Panc1 (cell line): ENCODE measurements around the gene SMURF1. TPM values are rescaled to one million over a fixed set of nuclear protein-coding genes. Genes with fewer than 3 reads are reported as not detected.

Experiments used
- ATAC-seq: fragments of 200-7000 bp; cut with Tn5 transposase; 2 replicates; pipeline ENCODE4 v1.9.1; 2020; ENCODE audit warnings: mild to moderate bottlenecking, moderate library complexity
- BruUV-seq: library from RNA; stranded (reverse); fragments of 400-500 nt; replicated peaks from 2 replicates; lab custom pipeline; 2021; lab: Mats Ljungman, UMichigan
- CTCF ChIA-PET: fragments of 300-600 bp; sonication (Branson Sonifier 250); formaldehyde crosslinking; loops from one replicate; lab custom pipeline; 2022; ENCODE audit warnings: antibody characterized with exemption; lab: Charles Lee
- POLR2A ChIA-PET: fragments of 300-600 bp; sonication (Branson Sonifier 250); formaldehyde crosslinking; loops from one replicate; lab custom pipeline; 2022; ENCODE audit warnings: antibody characterized with exemption; lab: Charles Lee
- DNase-seq: peaks from one replicate; pipeline ENCODE4 v3.0.0-alpha.2; 2010; ENCODE audit warnings: low read depth, low spot score
- H3K27ac ChIP-seq: 2 replicates; pipeline ENCODE4 v1.5.1; 2011; ENCODE audit warnings: mild to moderate bottlenecking, low read length, inconsistent platforms
- H3K27me3 ChIP-seq: fragments of 200-500 bp; sonication (Bioruptor generic); 2 replicates; pipeline ENCODE4 v1.6.0; 2014; ENCODE audit warnings: low read length, inconsistent platforms; ENCODE audit not compliant: control insufficient read depth, insufficient read depth
- H3K36me3 ChIP-seq: fragments of 200-500 bp; sonication (Bioruptor generic); 2 replicates; pipeline ENCODE4 v1.5.1; 2014; ENCODE audit warnings: inconsistent platforms, mild to moderate bottlenecking, low read length, moderate library complexity; ENCODE audit not compliant: control insufficient read depth, insufficient read depth
- H3K4me1 ChIP-seq: 2 replicates; pipeline ENCODE4 v1.5.1; 2011; ENCODE audit warnings: inconsistent platforms, mild to moderate bottlenecking, low read length, moderate library complexity; ENCODE audit not compliant: control insufficient read depth, insufficient read depth
- H3K4me3 ChIP-seq, 2 experiments: 2 replicates each; pipeline ENCODE4 v1.5.1; 2011 to 2012; ENCODE audit warnings: low read depth in 2 of 2, low read length in 2 of 2, mild to moderate bottlenecking in 2 of 2, inconsistent platforms in 1 of 2, moderate library complexity in 1 of 2
- H3K9me3 ChIP-seq: fragments of 200-500 bp; sonication (Bioruptor generic); 2 replicates; pipeline ENCODE4 v1.5.1; 2014; ENCODE audit warnings: low read depth, mild to moderate bottlenecking, inconsistent platforms, low read length, moderate library complexity; ENCODE audit not compliant: control insufficient read depth, insufficient read depth
- POLR2AphosphoS5 ChIP-seq: IDR thresholded peaks from 2 replicates; pipeline ENCODE4 v1.6.1; 2012; ENCODE audit warnings: mild to moderate bottlenecking, low read depth, low read length, moderate library complexity
- SIN3A ChIP-seq: IDR thresholded peaks from 2 replicates; pipeline ENCODE4 v1.6.1; 2012; ENCODE audit warnings: low read depth, mild to moderate bottlenecking, low read length, moderate library complexity, borderline replicate concordance; ENCODE audit not compliant: insufficient read depth
- TCF7L2 ChIP-seq: IDR thresholded peaks from 2 replicates; pipeline ENCODE4 v1.6.1; 2011; ENCODE audit warnings: mild to moderate bottlenecking, low read depth, low read length, inconsistent platforms
- in situ Hi-C: cut with HindIII; loops from 2 replicates; pipeline ENCODE4 v1.10.0; 2016; ENCODE audit warnings: low sequenced_read_pairs, low pct_unique_long_range_greater_than_20kb
- intact Hi-C: fragments of 100-400 bp; cut with micrococcal nuclease; formaldehyde crosslinking; loops from one replicate; pipeline ENCODE4 v1.10.0; 2022; ENCODE audit not compliant: unreplicated experiment
- total RNA-seq: library from RNA; stranded (reverse); gene quantifications from one replicate; pipeline ENCODE4 v1.2.1, GENCODE V29; 2021; ENCODE audit not compliant: unreplicated experiment
- TF ChIP-seq, protein P1 (sequence below), 2 experiments: IDR thresholded peaks; 2 replicates each; pipeline ENCODE4 v1.6.1; 2011 to 2012; ENCODE audit warnings: low read depth in 2 of 2, control low read depth in 1 of 2, low read length in 1 of 2, mild to moderate bottlenecking in 1 of 2, moderate library complexity in 1 of 2; ENCODE audit not compliant: insufficient read depth in 1 of 2
- TF ChIP-seq, protein P2 (sequence below): fragments of 450-650 bp; IDR thresholded peaks from 2 replicates; pipeline ENCODE4 v1.5.1; 2017; ENCODE audit warnings: mild to moderate bottlenecking

SMURF1 gene
- total RNA-seq, 1 experiment from 2014 or later = 47.0 TPM

DNA sequence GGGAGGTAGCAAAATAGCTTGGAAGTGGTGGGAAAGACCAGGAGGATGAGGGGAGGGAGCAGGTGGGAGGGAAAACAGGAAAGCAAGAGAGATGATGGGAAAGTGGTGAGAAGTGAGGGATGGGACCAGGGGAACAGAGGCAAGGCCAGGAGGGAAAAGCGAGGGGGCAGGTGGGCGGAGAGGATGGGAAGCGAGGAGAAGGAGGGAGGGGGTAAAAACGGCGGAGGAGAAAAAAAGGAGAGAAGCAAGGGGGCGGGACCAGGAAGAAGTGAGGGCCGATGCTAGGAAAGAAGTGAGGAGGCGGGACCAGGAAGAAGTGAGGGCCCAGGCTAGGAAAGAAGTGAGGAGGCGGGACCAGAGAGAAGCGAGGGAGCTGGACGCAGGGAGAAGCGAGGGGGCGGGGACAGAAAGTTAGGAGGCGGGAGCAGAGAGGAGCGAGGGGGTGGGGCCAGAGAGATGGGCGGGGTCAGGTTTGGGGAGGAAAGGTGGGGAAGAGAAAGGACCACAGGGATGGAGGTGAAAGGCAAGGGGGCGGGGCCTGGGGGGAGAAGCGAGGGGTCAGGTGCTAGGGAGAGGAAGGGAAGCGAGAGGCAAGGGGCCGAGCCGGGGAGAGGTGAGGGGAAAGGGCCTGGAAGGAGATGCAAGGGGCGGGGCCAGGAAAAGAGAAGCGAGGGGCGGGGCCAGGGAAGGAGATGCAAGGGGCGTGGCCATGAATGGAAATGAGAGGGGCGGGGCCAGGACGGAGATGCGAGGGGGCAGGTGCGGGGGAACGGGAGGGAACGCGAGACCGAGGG, 984 bp downstream of the SMURF1 start:
- no TSS peak for BruUV-seq
- POLR2A ChIA-PET = interaction anchor here (0.6 to 0.7 kb wide), 2 partner anchors 125 to 209 kb away, joined by 3 read pairs; no protein-coding TSS in a partner anchor

DNA sequence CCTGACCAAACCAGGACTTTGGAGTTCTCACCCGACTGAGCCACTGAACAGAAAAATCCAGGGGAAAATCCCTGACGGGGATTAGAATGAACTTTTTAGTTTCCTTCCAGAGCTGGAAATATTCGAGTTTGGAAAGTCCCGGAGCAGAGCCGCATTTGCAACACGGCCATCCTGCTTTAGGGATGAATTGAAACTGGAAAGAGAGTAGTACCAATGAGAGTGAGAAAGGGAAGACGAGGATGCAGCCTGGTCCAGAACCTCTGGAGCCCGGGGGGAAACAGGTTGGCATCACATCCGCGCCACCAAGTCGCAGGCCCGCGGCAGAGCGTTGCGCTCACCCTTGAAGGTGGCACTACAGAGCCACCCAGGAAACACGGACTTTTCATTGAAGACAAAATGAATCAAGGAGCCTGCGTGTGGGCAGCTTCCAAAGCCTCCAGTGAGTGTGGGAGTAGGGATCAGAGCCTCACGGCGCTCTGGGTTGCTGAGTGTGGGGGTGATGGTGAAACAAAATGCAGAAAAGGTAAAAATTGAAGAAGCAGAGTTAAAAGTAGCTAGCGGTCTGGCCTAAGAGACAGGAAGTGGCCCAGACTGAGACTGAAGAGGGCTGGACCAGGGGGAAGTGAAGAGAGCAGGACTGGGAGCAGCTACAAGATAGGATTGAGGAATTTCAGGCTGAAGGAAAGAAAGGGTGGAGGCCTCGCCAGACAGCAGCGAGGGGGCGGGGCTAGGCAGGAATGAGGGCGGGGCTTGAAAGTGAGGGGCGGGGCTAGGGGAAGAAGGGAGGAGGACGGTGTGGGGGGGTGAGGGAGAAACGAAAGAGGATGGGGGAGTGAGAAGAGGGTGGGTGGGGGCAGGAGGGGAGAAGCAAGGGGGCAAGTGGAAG, 1.8 kb downstream of the SMURF1 start:
- BruUV-seq = no TSS peak
- Histone ChIP-seq H3K27me3 (no peaks in the 10 kb centered on the region), H3K36me3 (peaks cover 2% of the 10 kb centered on the region; the same call in 1 of the 2 replicates), H3K9me3 (no peaks in the 10 kb centered on the region), H3K27ac (peak overlapping the region; percentile 84), H3K4me3 (peak overlapping the region; percentile 52 to 72), H3K4me1 (peaks cover 44% of the 10 kb centered on the region)
- CTCF ChIA-PET = interaction anchor here (0.5 kb wide), 1 partner anchor 137 kb away, joined by 4 read pairs; no protein-coding TSS in a partner anchor
- DNase-seq = no peak
- intact Hi-C loops (no loop called here), in situ Hi-C loops (no loop called here)
- peak; percentile 63 for ATAC-seq
- POLR2A ChIA-PET = interaction anchor here (0.6 to 0.7 kb wide), 3 partner anchors 39 to 210 kb away, joined by 3 to 4 read pairs (median 3); no protein-coding TSS in a partner anchor
- no peak for TF ChIP-seq SIN3A
- 0 out of 2 replicates have a peak, but pooled peaks have one; percentile 34 for TF ChIP-seq POLR2AphosphoS5

More for the DNA sequence above, 984 bp downstream of the SMURF1 start:
- intact Hi-C loops = no loop called here
- CTCF ChIA-PET = interaction anchor here (0.5 kb wide), 1 partner anchor 136 kb away, joined by 4 read pairs; no protein-coding TSS in a partner anchor
- H3K27ac ChIP-seq = peak overlapping the region; percentile 62
- TF ChIP-seq POLR2AphosphoS5 (no peak), SIN3A (no peak), TCF7L2 (no peak)
- TF ChIP-seq, protein P1, sequence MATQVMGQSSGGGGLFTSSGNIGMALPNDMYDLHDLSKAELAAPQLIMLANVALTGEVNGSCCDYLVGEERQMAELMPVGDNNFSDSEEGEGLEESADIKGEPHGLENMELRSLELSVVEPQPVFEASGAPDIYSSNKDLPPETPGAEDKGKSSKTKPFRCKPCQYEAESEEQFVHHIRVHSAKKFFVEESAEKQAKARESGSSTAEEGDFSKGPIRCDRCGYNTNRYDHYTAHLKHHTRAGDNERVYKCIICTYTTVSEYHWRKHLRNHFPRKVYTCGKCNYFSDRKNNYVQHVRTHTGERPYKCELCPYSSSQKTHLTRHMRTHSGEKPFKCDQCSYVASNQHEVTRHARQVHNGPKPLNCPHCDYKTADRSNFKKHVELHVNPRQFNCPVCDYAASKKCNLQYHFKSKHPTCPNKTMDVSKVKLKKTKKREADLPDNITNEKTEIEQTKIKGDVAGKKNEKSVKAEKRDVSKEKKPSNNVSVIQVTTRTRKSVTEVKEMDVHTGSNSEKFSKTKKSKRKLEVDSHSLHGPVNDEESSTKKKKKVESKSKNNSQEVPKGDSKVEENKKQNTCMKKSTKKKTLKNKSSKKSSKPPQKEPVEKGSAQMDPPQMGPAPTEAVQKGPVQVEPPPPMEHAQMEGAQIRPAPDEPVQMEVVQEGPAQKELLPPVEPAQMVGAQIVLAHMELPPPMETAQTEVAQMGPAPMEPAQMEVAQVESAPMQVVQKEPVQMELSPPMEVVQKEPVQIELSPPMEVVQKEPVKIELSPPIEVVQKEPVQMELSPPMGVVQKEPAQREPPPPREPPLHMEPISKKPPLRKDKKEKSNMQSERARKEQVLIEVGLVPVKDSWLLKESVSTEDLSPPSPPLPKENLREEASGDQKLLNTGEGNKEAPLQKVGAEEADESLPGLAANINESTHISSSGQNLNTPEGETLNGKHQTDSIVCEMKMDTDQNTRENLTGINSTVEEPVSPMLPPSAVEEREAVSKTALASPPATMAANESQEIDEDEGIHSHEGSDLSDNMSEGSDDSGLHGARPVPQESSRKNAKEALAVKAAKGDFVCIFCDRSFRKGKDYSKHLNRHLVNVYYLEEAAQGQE (IDR thresholded peaks at IDR 0.05; ENCODE audit: insufficient read depth in 1 of 2, low read depth in 2 of 2, low read length in 1 of 2) = no peak
- TF ChIP-seq, protein P2, sequence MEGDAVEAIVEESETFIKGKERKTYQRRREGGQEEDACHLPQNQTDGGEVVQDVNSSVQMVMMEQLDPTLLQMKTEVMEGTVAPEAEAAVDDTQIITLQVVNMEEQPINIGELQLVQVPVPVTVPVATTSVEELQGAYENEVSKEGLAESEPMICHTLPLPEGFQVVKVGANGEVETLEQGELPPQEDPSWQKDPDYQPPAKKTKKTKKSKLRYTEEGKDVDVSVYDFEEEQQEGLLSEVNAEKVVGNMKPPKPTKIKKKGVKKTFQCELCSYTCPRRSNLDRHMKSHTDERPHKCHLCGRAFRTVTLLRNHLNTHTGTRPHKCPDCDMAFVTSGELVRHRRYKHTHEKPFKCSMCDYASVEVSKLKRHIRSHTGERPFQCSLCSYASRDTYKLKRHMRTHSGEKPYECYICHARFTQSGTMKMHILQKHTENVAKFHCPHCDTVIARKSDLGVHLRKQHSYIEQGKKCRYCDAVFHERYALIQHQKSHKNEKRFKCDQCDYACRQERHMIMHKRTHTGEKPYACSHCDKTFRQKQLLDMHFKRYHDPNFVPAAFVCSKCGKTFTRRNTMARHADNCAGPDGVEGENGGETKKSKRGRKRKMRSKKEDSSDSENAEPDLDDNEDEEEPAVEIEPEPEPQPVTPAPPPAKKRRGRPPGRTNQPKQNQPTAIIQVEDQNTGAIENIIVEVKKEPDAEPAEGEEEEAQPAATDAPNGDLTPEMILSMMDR = no peak
- H3K4me3 ChIP-seq = peak overlapping the region; percentile 52 to 72
- ATAC-seq (peak; percentile 82), DNase-seq (peak; percentile 93)
- H3K9me3 ChIP-seq = no peaks in the 10 kb centered on the region
- peaks cover 2% of the 10 kb centered on the region; the same call in 1 of the 2 replicates for H3K36me3 ChIP-seq
- peaks cover 35% of the 10 kb centered on the region for H3K4me1 ChIP-seq
- in situ Hi-C loops = no loop called here
- no peaks in the 10 kb centered on the region for H3K27me3 ChIP-seq
